ENCODE measurements around the gene PECR.

The PECR gene

GRCh38 chr2:216044883-216045486, 36.6 kb downstream of the PECR start:
- DNase-seq (ENCODE audit: insufficient read length, low spot score) (no peak), FAIRE-seq (peak; percentile 89)
- TF ChIP-seq POU2F2 (IDR thresholded peaks at IDR 0.05; ENCODE audit: low read depth, low read length): no peak
- no peak for TF ChIP-seq PAX5 (IDR thresholded peaks at IDR 0.05; ENCODE audit: insufficient read depth, low read length, severe bottlenecking)

- TF ChIP-seq POU2F2 (IDR thresholded peaks at IDR 0.05; ENCODE audit: low read depth, low read length) (no peak), POLR2A (IDR thresholded peaks at IDR 0.05; ENCODE audit: low read depth, low read length) (no peak), TAF1 (IDR thresholded peaks at IDR 0.05; ENCODE audit: low read depth, low read length) (no peak), PAX5 (IDR thresholded peaks at IDR 0.05; ENCODE audit: insufficient read depth, low read length, severe bottlenecking) (no peak), POLR2AphosphoS5 (IDR thresholded peaks at IDR 0.05; ENCODE audit: low read depth, low read length) (no peak), SPI1 (IDR thresholded peaks at IDR 0.05; ENCODE audit: low read depth, low read length) (no peak)
- peak; percentile 13 for FAIRE-seq
- no peak for DNase-seq (ENCODE audit: insufficient read length, low spot score)
These were observed 37.7 kb downstream of the PECR start for GRCh38 chr2:216043949-216044348.

- DNase-seq (ENCODE audit: insufficient read length, low spot score) (no peak), FAIRE-seq (no peak)
- TF ChIP-seq POU2F2 (IDR thresholded peaks at IDR 0.05; ENCODE audit: low read depth, low read length) (no peak), PAX5 (IDR thresholded peaks at IDR 0.05; ENCODE audit: insufficient read depth, low read length, severe bottlenecking) (no peak), POLR2AphosphoS5 (IDR thresholded peaks at IDR 0.05; ENCODE audit: low read depth, low read length) (no peak), POLR2A (IDR thresholded peaks at IDR 0.05; ENCODE audit: low read depth, low read length) (no peak), SPI1 (IDR thresholded peaks at IDR 0.05; ENCODE audit: low read depth, low read length) (no peak), TAF1 (IDR thresholded peaks at IDR 0.05; ENCODE audit: low read depth, low read length) (no peak)
These were observed 40.2 kb downstream of the PECR start for GRCh38 chr2:216041438-216041837.

- no peak for DNase-seq (ENCODE audit: insufficient read length, low spot score)
- no peak for TF ChIP-seq POLR2A (IDR thresholded peaks at IDR 0.05; ENCODE audit: low read depth, low read length)
- TF ChIP-seq SPI1 (IDR thresholded peaks at IDR 0.05; ENCODE audit: low read depth, low read length): no peak
- no peak for TF ChIP-seq POU2F2 (IDR thresholded peaks at IDR 0.05; ENCODE audit: low read depth, low read length)
- TF ChIP-seq TAF1 (IDR thresholded peaks at IDR 0.05; ENCODE audit: low read depth, low read length): no peak
- TF ChIP-seq PAX5 (IDR thresholded peaks at IDR 0.05; ENCODE audit: insufficient read depth, low read length, severe bottlenecking): no peak
- FAIRE-seq: no peak
These were observed 41.7 kb downstream of the PECR start for GRCh38 chr2:216039918-216040317.

- peak; percentile 32 for DNase-seq (ENCODE audit: insufficient read length, low spot score)
- TF ChIP-seq SPI1 (IDR thresholded peaks at IDR 0.05; ENCODE audit: low read depth, low read length) (no peak), POLR2AphosphoS5 (IDR thresholded peaks at IDR 0.05; ENCODE audit: low read depth, low read length) (no peak), PAX5 (IDR thresholded peaks at IDR 0.05; ENCODE audit: insufficient read depth, low read length, severe bottlenecking) (no peak), POU2F2 (IDR thresholded peaks at IDR 0.05; ENCODE audit: low read depth, low read length) (no peak), TAF1 (IDR thresholded peaks at IDR 0.05; ENCODE audit: low read depth, low read length) (no peak)
- FAIRE-seq: peak; percentile 93
These were observed 47.5 kb downstream of the PECR start for GRCh38 chr2:216034065-216034464.

GRCh38 chr2:216033403-216033802, 48.2 kb downstream of the PECR start:
- TF ChIP-seq SPI1 (IDR thresholded peaks at IDR 0.05; ENCODE audit: low read depth, low read length): peak; percentile 85
- TF ChIP-seq TAF1 (IDR thresholded peaks at IDR 0.05; ENCODE audit: low read depth, low read length): no peak
- DNase-seq (ENCODE audit: insufficient read length, low spot score): no peak
- no peak for FAIRE-seq

GRCh38 chr2:216031960-216032689, 49.5 kb downstream of the PECR start:
- DNase-seq (ENCODE audit: insufficient read length, low spot score) (no peak), FAIRE-seq (peak; percentile 58)
- TF ChIP-seq SPI1 (IDR thresholded peaks at IDR 0.05; ENCODE audit: low read depth, low read length): peak; percentile 60
- no peak for TF ChIP-seq PAX5 (IDR thresholded peaks at IDR 0.05; ENCODE audit: insufficient read depth, low read length, severe bottlenecking)

GRCh38 chr2:216030216-216030615, 51.4 kb downstream of the PECR start:
- FAIRE-seq (no peak), DNase-seq (ENCODE audit: insufficient read length, low spot score) (no peak)
- TF ChIP-seq POU2F2 (IDR thresholded peaks at IDR 0.05; ENCODE audit: low read depth, low read length): no peak

GRCh38 chr2:216029416-216030129, 52.0 kb downstream of the PECR start:
- DNase-seq (ENCODE audit: insufficient read length, low spot score) (no peak), FAIRE-seq (peak; percentile 54)
- TF ChIP-seq POU2F2 (IDR thresholded peaks at IDR 0.05; ENCODE audit: low read depth, low read length) (no peak), SPI1 (IDR thresholded peaks at IDR 0.05; ENCODE audit: low read depth, low read length) (no peak), PAX5 (IDR thresholded peaks at IDR 0.05; ENCODE audit: insufficient read depth, low read length, severe bottlenecking) (no peak), TAF1 (IDR thresholded peaks at IDR 0.05; ENCODE audit: low read depth, low read length) (no peak), POLR2AphosphoS5 (IDR thresholded peaks at IDR 0.05; ENCODE audit: low read depth, low read length) (no peak), POLR2A (IDR thresholded peaks at IDR 0.05; ENCODE audit: low read depth, low read length) (no peak)

- DNase-seq (ENCODE audit: insufficient read length, low spot score): no peak
- no peak for TF ChIP-seq POU2F2 (IDR thresholded peaks at IDR 0.05; ENCODE audit: low read depth, low read length)
- TF ChIP-seq TAF1 (IDR thresholded peaks at IDR 0.05; ENCODE audit: low read depth, low read length): no peak
- TF ChIP-seq PAX5 (IDR thresholded peaks at IDR 0.05; ENCODE audit: insufficient read depth, low read length, severe bottlenecking): no peak
- no peak for TF ChIP-seq SPI1 (IDR thresholded peaks at IDR 0.05; ENCODE audit: low read depth, low read length)
- TF ChIP-seq POLR2AphosphoS5 (IDR thresholded peaks at IDR 0.05; ENCODE audit: low read depth, low read length): no peak
- no peak for TF ChIP-seq POLR2A (IDR thresholded peaks at IDR 0.05; ENCODE audit: low read depth, low read length)
- no peak for FAIRE-seq
These were observed 56.8 kb downstream of the PECR start for GRCh38 chr2:216024779-216025336.
